NK-92 treated with Interleukin-12 subunit alpha and Interleukin-12 subunit beta, amount 100 ng/mL, for 24 hours (cell line): ENCODE data around the gene RRP8.

Experiments
- DNase-seq: peaks from one replicate; lab custom pipeline; 2025; lab: John Stamatoyannopoulos, UW

RRP8 gene

DNA sequence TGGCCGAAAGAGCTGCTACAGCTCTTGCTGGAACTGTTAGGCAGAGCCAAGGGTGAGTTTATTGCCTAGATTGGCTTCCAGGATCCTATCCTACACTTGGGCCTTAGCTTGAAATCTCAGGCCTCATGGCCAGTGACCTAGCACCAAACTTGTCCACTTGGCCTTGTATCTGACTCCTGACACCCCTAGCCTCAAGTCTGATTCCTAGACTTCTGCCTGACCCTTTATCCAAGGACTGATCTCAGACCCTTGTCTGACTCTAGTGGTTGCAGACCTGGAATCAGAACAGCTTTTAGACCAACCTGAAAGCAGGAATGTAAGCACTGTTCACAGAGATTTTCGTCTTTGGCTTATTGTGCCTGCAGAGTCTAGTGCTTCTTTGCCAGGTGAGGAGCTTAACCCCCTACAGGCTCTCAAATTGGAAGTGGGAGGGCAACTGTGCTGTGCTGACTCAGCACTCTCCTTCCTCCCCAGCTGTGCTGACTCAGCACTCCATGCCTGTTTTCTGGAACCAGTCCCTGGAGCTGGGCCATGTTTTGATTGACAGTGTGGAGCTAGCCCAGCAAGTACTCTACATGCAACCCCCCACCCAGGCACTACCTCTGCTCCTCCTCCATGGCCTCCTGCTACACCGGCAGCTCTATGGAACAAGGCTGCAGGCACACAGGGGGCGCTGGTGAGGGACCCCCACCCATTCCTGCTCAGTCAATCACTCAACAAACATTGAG lies 35.1 kb downstream of the RRP8 start:
- no peak for DNase-seq

DNA sequence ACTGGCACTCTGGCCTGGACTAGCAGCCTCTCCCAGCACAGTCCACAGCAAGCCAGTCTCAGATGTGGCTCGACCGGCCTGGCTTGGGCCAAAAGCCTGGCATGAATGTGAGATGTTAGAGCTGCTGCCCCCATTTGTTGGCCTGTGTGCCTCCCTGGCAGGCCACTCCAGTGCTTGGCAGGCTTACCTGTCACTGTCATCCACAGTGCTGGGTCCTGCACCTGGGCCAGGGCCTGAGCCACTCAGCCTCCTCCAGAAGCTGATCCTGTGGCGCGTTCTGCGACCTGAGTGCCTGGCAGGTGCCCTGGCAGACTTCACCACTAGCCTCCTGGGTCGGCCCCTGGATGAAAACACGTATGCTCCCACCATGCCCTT lies 36.1 kb downstream of the RRP8 start:
- no peak for DNase-seq

GRCh38 chr11:6566704-6567370 lies 36.6 kb downstream of the RRP8 start:
- no peak for DNase-seq

GRCh38 chr11:6565988-6566703 lies 37.3 kb downstream of the RRP8 start:
- DNase-seq: no peak

DNA sequence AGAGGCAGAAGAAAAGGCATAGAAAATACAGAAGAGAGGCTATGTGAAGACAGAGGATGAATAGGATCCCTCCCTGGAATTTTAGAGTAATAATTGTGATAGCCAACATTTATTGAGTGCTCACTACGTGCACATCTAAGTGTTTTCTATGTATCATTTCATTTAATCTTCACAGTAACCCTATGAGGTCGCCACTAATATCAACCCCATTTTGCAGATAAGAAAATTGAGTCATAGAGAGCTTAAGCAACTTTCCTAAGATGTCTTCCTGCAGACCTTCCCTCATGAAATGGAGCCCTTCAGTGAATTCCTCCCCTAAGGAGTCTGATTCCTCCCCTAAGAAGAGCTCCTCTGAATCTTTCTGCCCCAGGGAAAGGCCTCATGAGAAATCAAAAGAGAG lies 38.1 kb downstream of the RRP8 start:
- no peak for DNase-seq

GRCh38 chr11:6563667-6564066 lies 39.7 kb downstream of the RRP8 start:
- DNase-seq: no peak

- DNase-seq: no peak
Observed at GRCh38 chr11:6563121-6563619, 40.2 kb downstream of the RRP8 start.

- DNase-seq: no peak
Observed at GRCh38 chr11:6561288-6561687, 42.1 kb downstream of the RRP8 start.

DNA sequence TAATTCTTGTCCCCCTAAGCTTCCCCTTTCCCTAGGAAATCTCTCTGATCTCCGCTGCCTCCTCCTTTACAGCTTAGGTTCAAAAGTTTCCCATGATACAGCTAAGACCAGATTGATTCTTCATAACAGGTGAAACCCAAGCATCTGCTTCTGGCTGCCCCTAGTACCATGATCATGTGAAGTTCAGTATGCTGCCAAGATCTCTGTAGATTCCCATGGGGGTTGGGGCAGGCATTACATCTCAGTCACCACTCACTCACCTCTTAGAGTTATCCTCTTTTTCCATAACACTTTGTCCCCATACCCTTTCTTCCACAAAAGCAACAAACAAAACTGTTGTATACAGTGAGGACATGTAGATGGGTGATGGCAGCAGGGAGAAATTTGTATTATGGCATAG lies 44.0 kb downstream of the RRP8 start:
- DNase-seq: no peak

DNA sequence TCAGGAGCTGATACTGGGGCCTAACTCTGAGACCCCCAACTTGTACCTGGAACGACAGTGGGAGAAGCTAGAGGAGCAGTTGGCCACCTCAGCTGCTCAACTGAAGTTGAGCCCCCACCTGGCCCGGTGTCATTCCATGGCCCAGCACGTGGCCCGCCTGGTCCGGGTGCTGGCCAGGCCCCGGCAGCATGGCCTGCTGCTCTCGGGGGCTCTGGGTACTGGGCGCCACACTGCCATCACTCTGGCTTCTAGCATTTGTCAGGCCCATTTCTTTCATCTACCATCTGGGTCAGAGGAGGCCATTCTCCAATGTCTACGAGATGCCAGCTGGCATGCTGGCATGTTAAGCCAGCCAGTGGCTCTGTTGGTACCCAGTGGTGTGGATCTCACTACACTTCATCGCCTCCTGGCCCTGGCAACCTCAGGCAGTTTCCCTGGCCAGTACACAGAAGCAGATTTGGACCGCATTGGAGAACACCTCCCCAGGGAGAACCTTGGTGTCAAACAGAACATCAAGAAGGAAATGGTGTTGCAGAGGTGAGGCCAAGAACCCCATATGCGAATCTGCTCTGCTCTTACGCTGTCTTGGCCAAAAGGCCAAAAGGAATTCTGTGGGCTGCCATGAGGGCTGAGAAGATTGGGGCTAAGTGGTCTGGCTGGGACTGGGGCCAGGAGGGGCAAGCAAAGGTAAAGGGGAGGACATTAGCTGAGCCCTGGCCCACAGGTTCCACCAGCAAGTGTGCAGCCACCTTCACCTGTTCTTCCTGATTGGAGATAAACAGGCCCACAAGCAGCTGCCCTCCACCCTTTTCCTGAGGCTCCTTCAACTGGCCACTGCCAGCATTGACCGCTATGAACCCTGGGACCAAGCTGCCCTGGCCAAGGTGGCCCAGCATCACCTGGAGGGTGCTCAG lies 45.4 kb downstream of the RRP8 start:
- no peak for DNase-seq

GRCh38 chr11:6557063-6557462 lies 46.4 kb downstream of the RRP8 start:
- DNase-seq: no peak

DNA sequence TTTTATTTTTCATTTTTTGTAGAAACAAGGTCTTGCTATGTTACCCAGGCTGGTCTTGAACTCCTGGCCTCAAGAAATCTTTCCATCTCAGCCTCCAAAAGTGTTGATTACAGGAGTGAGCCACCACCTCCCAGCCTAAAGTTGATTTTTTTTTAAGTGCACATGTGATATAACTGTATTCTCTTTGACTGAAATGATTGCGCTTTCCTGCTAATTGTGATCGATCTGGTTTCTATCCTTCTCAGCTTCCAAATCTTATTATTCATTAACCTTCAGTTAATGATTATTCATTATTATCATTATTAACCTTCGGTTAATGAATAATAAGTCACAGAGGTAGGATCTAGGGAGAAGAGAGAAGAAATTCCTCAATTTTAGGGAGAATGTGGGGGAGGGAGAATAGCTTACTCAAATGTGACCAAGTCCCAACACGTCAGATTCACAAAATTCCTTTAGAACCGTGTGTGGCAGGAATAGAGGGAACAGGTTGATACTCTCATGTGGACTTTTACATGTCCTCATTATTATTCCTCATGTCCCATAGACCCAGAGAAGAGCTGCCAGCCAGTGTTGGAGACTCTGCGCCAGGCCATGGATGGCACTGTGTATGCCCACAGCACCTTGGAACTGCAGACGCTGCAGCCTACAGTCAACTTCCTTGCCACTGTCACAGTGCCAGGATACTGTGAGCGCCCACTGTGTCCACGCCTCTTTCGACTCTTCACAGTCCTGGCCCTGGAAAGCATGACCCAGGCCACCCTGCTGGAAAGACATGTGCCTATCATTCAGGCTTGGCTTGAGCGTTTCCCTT lies 47.1 kb downstream of the RRP8 start:
- DNase-seq: no peak

GRCh38 chr11:6554828-6555706 lies 48.3 kb downstream of the RRP8 start:
- DNase-seq: no peak

DNA sequence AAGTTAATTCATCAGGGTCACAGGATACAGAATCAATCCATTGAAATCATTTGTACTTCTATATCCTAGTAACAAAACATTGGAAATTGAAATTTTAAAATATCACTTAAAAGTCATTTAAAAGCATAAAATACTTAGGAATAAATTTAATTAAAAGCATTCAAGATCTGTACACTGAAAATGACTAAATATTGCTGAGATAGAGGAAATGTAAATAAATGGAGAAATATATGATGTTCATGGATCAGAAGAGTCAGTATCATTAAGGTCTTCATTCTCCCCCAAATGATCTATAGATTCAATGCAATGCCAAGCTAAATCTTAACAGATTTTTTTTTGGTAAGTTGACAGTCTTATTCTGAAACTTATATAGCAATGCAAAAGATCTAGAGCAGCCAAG lies 49.8 kb downstream of the RRP8 start:
- DNase-seq: no peak

DNA sequence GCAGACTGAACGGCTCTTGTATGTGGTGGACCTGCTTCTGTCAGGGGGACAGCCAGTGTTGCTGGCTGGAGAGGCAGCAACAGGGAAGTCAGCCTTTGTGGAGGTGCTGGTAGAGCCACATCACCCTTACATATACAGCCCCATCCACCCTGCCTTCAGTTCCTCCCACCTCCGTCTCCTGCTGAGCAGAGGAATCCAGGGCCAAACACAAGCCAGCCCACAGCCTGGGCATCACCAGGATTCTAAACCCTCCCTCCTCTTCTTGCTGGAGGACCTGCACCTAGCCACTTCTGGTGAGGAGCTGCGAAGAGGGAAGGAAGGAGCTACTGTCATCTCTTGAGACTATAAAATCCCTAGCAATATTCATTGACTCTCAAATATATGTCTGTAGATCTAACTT lies 54.8 kb downstream of the RRP8 start:
- DNase-seq: no peak

DNA sequence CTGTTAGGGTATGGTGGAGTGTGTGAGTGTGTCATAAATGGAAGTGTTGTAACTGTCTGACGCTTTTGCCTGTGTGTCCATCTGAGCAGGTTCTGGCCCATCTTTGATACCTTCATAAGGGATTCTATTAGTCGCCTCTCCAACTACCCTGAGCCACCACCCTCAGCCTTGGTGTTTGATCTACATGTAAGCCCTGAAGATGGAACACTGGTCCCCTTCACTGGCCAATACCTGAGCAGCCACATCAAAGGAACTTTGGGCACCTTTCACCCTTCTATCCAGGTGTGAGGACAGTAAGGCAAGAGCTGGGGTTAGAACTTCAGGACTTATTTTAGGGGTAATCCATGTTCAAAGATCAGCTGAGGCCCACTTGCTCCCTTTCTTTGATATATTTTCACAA lies 55.3 kb downstream of the RRP8 start:
- DNase-seq: no peak

DNA sequence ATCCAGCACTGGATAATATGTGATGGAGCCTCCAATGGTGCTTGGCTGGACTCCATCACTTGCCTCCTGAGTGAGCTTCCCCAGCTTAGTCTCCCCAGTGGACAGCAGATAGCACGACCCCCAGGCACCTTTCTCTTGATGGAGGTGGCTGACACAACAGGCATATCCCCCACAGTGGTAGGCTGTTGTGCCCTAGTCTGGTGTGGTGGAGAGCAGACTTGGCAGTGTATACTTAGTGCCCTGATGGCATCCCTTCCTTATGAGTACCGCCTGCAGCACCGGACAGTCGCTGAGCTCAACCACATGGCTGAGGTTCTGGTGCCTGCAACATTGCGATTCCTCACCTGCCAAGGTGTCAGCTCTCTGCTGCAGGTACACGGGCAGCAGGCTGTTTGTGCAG lies 56.2 kb downstream of the RRP8 start:
- DNase-seq: no peak

- DNase-seq: no peak
Observed at GRCh38 chr11:6546735-6547134, 56.7 kb downstream of the RRP8 start.

DNA sequence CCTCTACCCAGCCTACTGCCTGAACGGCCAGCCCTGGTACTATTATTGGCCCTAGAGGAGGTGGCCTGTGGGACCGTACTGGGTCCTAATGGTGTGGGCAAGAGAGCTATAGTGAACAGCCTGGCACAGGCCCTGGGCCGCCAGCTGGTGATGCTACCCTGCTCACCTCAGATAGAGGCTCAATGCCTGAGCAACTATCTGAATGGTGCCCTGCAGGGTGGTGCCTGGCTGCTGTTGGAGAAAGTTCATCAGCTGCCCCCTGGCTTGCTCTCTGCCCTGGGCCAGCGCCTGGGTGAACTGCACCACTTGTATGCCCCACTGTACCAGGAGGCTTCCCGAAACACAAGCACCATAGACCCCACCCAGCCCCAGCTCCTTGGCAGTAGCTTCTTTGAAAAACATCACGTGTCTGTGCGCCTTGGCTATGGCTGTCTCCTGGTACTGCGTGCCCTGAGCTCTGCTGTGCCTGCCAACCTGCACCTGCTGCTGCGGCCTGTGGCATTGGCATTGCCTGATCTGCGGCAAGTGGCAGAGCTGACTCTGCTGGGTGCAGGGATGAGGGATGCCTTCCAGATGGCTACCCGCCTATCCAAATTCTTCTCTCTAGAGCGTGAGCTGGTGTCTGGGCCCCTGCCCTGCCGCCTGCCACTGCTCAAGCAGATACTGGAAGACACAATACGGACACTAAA lies 57.4 kb downstream of the RRP8 start:
- DNase-seq: no peak
